HepG2 (cell line): ENCODE results near the gene ATP11A. TPM values are rescaled to one million over a fixed set of nuclear protein-coding genes. Genes with fewer than 3 reads are reported as not detected.

Experiments
- ATAC-seq: fragments of 200-7000 bp; cut with Tn5 transposase; 3 replicates; pipeline ENCODE4 v1.9.1; 2020; ENCODE audit warnings: mild to moderate bottlenecking, moderate library complexity
- BruUV-seq: library from RNA; stranded (reverse); fragments of 400-500 nt; replicated peaks from 2 replicates; lab custom pipeline; 2021; lab: Mats Ljungman, UMichigan
- CTCF ChIA-PET: fragments of 300-600 bp; formaldehyde crosslinking; extraction: SDS; loops from one replicate; lab custom pipeline; 2021; ENCODE audit warnings: low total read pairs, inconsistent platforms, low intra/inter-chr PET ratio; lab: Yijun Ruan, JAX
- POLR2A ChIA-PET: fragments of 350-600 bp; sonication (Branson Sonifier 250); formaldehyde crosslinking; loops from one replicate; lab custom pipeline; 2020; ENCODE audit warnings: antibody characterized with exemption, inconsistent platforms; lab: Yijun Ruan, JAX
- DNase-seq: peaks from one replicate; pipeline ENCODE4 v3.0.0-alpha.2; 2015; ENCODE audit warnings: low spot score
- FAIRE-seq: peaks from 3 replicates; lab custom pipeline; 2011; peaks lifted over from hg19 to GRCh38; lab: Jason Lieb, UNC
- H2AFZ ChIP-seq: one replicate; pipeline ENCODE4 v1.6.1; 2011; ENCODE audit warnings: low read length, inconsistent platforms
- H3K27ac ChIP-seq: fragments of 300-600 bp; 3 replicates; pipeline ENCODE4 v1.8.0; 2011; ENCODE audit warnings: mixed run types, mild to moderate bottlenecking, mixed read lengths, low read length, inconsistent platforms; ENCODE audit not compliant: insufficient read depth; ENCODE audit errors: extremely low read length
- H3K27me3 ChIP-seq, 2 experiments: fragments of 200-600 bp in 1 of 2; 2 replicates in 1 of 2; 3 replicates in 1 of 2; pipeline versions ENCODE4 v1.6.0 to v1.8.0; 2011; ENCODE audit warnings: low read length in 2 of 2, mild to moderate bottlenecking in 2 of 2, moderate library complexity in 2 of 2, inconsistent platforms in 1 of 2; ENCODE audit not compliant: insufficient read depth in 2 of 2, control insufficient read depth in 1 of 2
- H3K36me3 ChIP-seq, 2 experiments: fragments of 200-600 bp in 1 of 2; replicated peaks in 1 of 2; 2 replicates in 1 of 2; 3 replicates in 1 of 2; pipeline versions ENCODE4 v1.5.1 to v1.8.0; 2011; ENCODE audit warnings: low read length in 2 of 2, inconsistent platforms in 1 of 2; ENCODE audit not compliant: insufficient read depth in 2 of 2, control insufficient read depth in 1 of 2
- H3K4me1 ChIP-seq: 2 replicates; pipeline ENCODE4 v1.5.1; 2012; ENCODE audit warnings: low read length, inconsistent platforms; ENCODE audit not compliant: insufficient read depth
- H3K4me2 ChIP-seq: 2 replicates; pipeline ENCODE4 v1.6.0; 2011; ENCODE audit warnings: low read depth, low read length, inconsistent platforms
- H3K4me3 ChIP-seq, 3 experiments: fragments of 200-600 bp in 1 of 3; sonication (generic), shearing (Covaris generic) in 1 of 3; replicated peaks in 1 of 3; 2 replicates each; pipeline ENCODE4 v1.5.1; 2011 to 2016; ENCODE audit warnings: low read length in 3 of 3, inconsistent platforms in 2 of 3, low read depth in 2 of 3, mild to moderate bottlenecking in 2 of 3, control low read depth in 1 of 3, mixed read lengths in 1 of 3; ENCODE audit not compliant: insufficient read depth in 1 of 3
- H3K79me2 ChIP-seq: one replicate; pipeline ENCODE4 v1.6.1; 2011; ENCODE audit warnings: low read length, inconsistent platforms; ENCODE audit not compliant: insufficient read depth
- H3K9ac ChIP-seq: 2 replicates; pipeline ENCODE4 v1.6.0; 2011; ENCODE audit warnings: mild to moderate bottlenecking, low read depth, low read length, inconsistent platforms; ENCODE audit not compliant: insufficient read depth
- H3K9me3 ChIP-seq: 2 replicates; pipeline ENCODE4 v1.5.1; 2012; ENCODE audit warnings: mild to moderate bottlenecking, low read length
- H4K20me1 ChIP-seq: 2 replicates; pipeline ENCODE4 v1.6.0; 2011; ENCODE audit warnings: inconsistent platforms, mild to moderate bottlenecking, low read length, moderate library complexity; ENCODE audit not compliant: insufficient read depth
- AGO2 ChIP-seq: fragments of 200-400 bp; formaldehyde crosslinking; optimal IDR thresholded peaks from 2 replicates; pipeline ENCODE3; 2017; ENCODE audit warnings: mild to moderate bottlenecking, low read depth, low read length, moderate library complexity
- HNRNPK ChIP-seq: fragments of 200-400 bp; formaldehyde crosslinking; IDR thresholded peaks from 2 replicates; pipeline ENCODE4 v1.6.1; 2018; ENCODE audit warnings: low read length, low read depth, moderate library complexity, mild to moderate bottlenecking; ENCODE audit not compliant: poor library complexity, severe bottlenecking
- RBM22 ChIP-seq: fragments of 200-400 bp; formaldehyde crosslinking; optimal IDR thresholded peaks from 2 replicates; pipeline ENCODE3; 2017; ENCODE audit warnings: mild to moderate bottlenecking, low read length, moderate library complexity
- ZNF777 ChIP-seq: sonication (generic); formaldehyde crosslinking; IDR thresholded peaks from 2 replicates; pipeline ENCODE4 v1.4.0; 2020; ENCODE audit warnings: missing genetic modification reagents
- WGBS: methylation state at CpG from one replicate; pipeline ENCODE4 v1.1.6; 2017; ENCODE audit warnings: low lambda C conversion rate; 5-methylcytosine and 5-hydroxymethylcytosine counted together
- in situ Hi-C: cut with HindIII; loops from 2 replicates; pipeline ENCODE4 v1.10.0; 2017; ENCODE audit warnings: low pct_unique_long_range_greater_than_20kb; ENCODE audit not compliant: extremely low pct_ligation_motif_present
- intact Hi-C: fragments of 100-400 bp; cut with micrococcal nuclease; formaldehyde crosslinking; loops from one replicate; pipeline ENCODE4 v1.10.0; 2022; ENCODE audit not compliant: unreplicated experiment
- polyA plus RNA-seq, 8 experiments: library from polyadenylated mRNA; depleted of rRNA in 3 of 8; stranded (reverse) in 7 of 8; unstranded in 1 of 8; fragments of >200 nt; fragmentation: Illumina TruSeq in 4 of 8; extraction: Trizol in 4 of 8; gene quantifications; 2 replicates each; pipeline versions ENCODE4 v1.2.1 to v1.2.3, GENCODE V29; 2011 to 2016; ENCODE audit warnings: low read depth in 4 of 8, missing spikeins in 1 of 8, mixed read lengths in 1 of 8; ENCODE audit not compliant: insufficient read depth in 1 of 8
- total RNA-seq, 5 experiments: library from RNA; depleted of rRNA; stranded (reverse); fragments of >200 nt; fragmentation: Illumina TruSeq; extraction: Trizol; gene quantifications; 2 replicates each; pipeline ENCODE4 v1.2.3, GENCODE V29; 2016; ENCODE audit warnings: low read depth in 1 of 5
- TF ChIP-seq, protein P1 (sequence below): sonication (generic); formaldehyde crosslinking; IDR thresholded peaks from 2 replicates; pipeline ENCODE4 v1.4.0; 2020; ENCODE audit warnings: missing genetic modification reagents, mild to moderate bottlenecking, borderline replicate concordance
- TF ChIP-seq, protein P2 (sequence below): sonication (generic); formaldehyde crosslinking; IDR thresholded peaks from 2 replicates; pipeline ENCODE4 v1.5.0; 2020; ENCODE audit warnings: mild to moderate bottlenecking, missing genetic modification reagents

The ATP11A gene
- total and polyA plus RNA-seq, 2 of the 13 experiments (the other 11 are each of a cell fraction or from before 2014, with no cell fraction given): 18.4 to 20.1 TPM

DNA sequence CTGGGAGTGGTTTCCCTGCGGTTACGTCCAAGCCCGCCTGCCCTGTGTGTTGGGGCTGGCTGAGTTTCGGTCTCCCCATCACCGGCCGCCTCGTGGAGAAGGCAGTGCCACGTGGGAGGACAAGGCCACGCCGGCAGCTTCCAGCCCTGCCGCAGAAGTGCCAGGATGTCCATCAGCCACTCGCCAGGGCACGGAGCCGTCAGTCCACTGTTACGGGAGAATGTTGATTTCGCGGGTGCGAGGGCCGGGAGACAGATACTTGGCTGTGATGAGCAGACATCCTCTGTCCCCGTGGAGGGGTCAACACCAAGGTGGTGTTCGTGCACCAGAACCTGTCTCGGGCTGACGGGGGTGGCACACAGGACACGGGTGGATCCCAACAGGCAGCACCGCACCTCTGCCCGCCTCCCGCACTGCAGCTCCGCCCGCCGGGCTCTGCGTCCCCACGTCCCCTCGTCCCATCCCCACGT, 192.8 kb downstream of the ATP11A start:
- intact Hi-C loops (no loop called here), in situ Hi-C loops (no loop called here)
- no peak overlapping the region for H3K4me3 ChIP-seq
- 96% methylated on average over 26 of the region's 34 CpGs for WGBS
- ATAC-seq (no peak), DNase-seq (no peak), FAIRE-seq (no peak)
- H3K79me2 ChIP-seq: no peaks in the 10 kb centered on the region
- BruUV-seq: no TSS peak
- no peaks in the 10 kb centered on the region for H4K20me1 ChIP-seq
- CTCF ChIA-PET: no interaction called here
- POLR2A ChIA-PET: no interaction called here
- H3K9ac ChIP-seq: no peak overlapping the region
- TF ChIP-seq AGO2: peak; percentile 84
- TF ChIP-seq, protein P1, sequence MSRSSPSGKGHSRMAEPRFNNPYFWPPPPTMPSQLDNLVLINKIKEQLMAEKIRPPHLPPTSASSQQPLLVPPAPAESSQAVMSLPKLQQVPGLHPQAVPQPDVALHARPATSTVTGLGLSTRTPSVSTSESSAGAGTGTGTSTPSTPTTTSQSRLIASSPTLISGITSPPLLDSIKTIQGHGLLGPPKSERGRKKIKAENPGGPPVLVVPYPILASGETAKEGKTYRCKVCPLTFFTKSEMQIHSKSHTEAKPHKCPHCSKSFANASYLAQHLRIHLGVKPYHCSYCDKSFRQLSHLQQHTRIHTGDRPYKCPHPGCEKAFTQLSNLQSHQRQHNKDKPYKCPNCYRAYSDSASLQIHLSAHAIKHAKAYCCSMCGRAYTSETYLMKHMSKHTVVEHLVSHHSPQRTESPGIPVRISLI: no peak
- no peak for TF ChIP-seq ZNF777 (CRISPR knock-in tag)
- peak; percentile 71 for TF ChIP-seq RBM22
- peak; percentile 75 for TF ChIP-seq HNRNPK
- peaks cover 17% of the 10 kb centered on the region for H3K4me1 ChIP-seq
- H3K36me3 ChIP-seq: peaks cover 21 to 35% of the 10 kb centered on the region in 2 experiments
- no peak overlapping the region for H2AFZ ChIP-seq
- no peak overlapping the region for H3K4me2 ChIP-seq
- no peak overlapping the region for H3K27ac ChIP-seq
- H3K9me3 ChIP-seq: no peaks in the 10 kb centered on the region
- H3K27me3 ChIP-seq: no peaks in the 10 kb centered on the region

DNA sequence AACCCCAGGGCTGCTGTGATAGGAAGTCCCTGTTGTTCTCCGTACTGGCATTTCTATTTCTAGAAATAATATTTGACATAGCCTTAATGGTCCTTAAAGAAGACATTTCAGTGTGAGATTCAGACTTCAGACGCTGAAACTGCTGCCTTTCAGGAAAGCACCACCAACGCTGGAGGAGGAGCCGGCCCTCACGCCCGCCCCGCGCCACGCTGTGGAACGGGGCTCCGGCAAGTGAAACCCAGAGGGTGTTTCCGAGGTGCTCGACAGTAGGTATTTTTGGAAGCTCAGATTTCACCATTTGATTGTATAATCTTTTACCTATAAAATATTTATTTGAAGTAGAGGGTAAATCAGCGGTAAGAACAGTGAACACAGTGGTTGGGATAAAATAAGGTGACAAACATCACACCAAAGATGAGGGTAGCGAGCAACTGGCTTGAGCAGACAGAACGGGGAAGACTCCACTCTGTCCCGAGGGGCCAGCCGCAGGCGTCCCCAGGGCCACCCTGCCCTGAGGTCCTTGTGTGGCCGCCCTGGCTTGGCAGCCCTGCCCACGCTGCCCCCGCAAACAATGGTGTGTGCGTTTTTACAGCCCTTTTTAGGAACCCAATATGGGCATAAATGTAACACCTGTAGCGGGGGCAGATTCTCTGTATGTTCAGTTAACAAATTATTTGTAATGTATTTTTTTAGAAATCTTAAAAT, 193.6 kb downstream of the ATP11A start:
- no TSS peak for BruUV-seq
- intact Hi-C loops: no loop called here
- H3K79me2 ChIP-seq: no peaks in the 10 kb centered on the region
- TF ChIP-seq RBM22: peak; percentile 62
- TF ChIP-seq, protein P2, sequence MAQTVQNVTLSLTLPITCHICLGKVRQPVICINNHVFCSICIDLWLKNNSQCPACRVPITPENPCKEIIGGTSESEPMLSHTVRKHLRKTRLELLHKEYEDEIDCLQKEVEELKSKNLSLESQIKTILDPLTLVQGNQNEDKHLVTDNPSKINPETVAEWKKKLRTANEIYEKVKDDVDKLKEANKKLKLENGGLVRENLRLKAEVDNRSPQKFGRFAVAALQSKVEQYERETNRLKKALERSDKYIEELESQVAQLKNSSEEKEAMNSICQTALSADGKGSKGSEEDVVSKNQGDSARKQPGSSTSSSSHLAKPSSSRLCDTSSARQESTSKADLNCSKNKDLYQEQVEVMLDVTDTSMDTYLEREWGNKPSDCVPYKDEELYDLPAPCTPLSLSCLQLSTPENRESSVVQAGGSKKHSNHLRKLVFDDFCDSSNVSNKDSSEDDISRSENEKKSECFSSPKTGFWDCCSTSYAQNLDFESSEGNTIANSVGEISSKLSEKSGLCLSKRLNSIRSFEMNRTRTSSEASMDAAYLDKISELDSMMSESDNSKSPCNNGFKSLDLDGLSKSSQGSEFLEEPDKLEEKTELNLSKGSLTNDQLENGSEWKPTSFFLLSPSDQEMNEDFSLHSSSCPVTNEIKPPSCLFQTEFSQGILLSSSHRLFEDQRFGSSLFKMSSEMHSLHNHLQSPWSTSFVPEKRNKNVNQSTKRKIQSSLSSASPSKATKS (CRISPR knock-in tag): no peak
- no peak overlapping the region for H2AFZ ChIP-seq
- H3K9me3 ChIP-seq: no peaks in the 10 kb centered on the region
- ATAC-seq (no peak), DNase-seq (no peak), FAIRE-seq (no peak)
- H3K36me3 ChIP-seq: peaks cover 18 to 27% of the 10 kb centered on the region in 2 experiments
- peaks cover 26% of the 10 kb centered on the region for H3K4me1 ChIP-seq
- POLR2A ChIA-PET: no interaction called here
- no peaks in the 10 kb centered on the region for H3K27me3 ChIP-seq
- H3K9ac ChIP-seq: no peak overlapping the region
- H3K27ac ChIP-seq: no peak overlapping the region
- no peak overlapping the region for H3K4me3 ChIP-seq
- in situ Hi-C loops: no loop called here
- CTCF ChIA-PET: no interaction called here
- no peak overlapping the region for H3K4me2 ChIP-seq
- H4K20me1 ChIP-seq: no peaks in the 10 kb centered on the region
- 96% methylated on average over 23 of the region's 24 CpGs for WGBS
